ENCODE results near the gene TEN1.

DNA sequence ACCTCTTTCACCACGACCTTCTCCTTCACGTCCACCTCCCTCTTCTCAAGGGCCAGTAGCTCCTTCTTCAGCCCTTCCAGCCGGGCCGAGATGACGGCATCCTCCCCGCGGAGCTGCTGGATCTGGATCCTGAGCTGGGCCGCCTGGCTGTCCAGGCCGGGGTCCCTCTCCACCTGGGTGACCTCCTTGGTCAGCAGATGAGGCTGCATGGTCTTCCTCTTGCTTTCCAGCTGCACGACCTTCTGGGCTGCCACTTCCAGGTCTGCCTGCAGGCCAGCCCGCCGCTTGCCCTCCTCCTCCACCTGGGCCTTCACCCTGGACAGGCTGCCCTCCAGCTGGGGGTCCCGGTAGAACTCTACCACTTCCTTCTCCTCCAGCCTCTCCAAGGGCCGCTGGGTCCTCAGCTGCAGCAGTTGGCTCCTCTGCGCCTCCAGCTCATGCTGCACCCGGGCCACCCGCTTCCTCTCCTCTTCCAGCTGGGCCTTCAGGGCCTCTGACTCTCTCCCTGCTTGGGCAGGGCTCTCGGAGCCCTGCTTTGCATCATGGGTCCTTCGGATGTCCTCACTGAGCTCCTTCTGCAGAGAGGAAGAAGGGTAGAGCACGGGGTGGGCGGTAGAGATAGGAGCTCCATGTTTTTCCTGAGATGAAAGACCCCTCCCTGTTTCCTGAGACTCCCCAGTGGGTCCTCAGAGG lies 31.1 kb downstream of the TEN1 start:
- TF ChIP-seq, protein P1, sequence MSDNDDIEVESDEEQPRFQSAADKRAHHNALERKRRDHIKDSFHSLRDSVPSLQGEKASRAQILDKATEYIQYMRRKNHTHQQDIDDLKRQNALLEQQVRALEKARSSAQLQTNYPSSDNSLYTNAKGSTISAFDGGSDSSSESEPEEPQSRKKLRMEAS (CRISPR knock-in tag; IDR thresholded peaks at IDR 0.05) = no peak
- TF ChIP-seq, protein P2, sequence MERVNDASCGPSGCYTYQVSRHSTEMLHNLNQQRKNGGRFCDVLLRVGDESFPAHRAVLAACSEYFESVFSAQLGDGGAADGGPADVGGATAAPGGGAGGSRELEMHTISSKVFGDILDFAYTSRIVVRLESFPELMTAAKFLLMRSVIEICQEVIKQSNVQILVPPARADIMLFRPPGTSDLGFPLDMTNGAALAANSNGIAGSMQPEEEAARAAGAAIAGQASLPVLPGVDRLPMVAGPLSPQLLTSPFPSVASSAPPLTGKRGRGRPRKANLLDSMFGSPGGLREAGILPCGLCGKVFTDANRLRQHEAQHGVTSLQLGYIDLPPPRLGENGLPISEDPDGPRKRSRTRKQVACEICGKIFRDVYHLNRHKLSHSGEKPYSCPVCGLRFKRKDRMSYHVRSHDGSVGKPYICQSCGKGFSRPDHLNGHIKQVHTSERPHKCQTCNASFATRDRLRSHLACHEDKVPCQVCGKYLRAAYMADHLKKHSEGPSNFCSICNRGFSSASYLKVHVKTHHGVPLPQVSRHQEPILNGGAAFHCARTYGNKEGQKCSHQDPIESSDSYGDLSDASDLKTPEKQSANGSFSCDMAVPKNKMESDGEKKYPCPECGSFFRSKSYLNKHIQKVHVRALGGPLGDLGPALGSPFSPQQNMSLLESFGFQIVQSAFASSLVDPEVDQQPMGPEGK (CRISPR knock-in tag; IDR thresholded peaks at IDR 0.05; ENCODE audit: borderline replicate concordance) = no peak
- TF ChIP-seq TEAD2 (tag; IDR thresholded peaks at IDR 0.05) (no peak), EZH2 (IDR thresholded peaks at IDR 0.05; ENCODE audit: borderline replicate concordance, low read depth, low read length) (no peak), CHD2 (IDR thresholded peaks at IDR 0.05; ENCODE audit: low read depth, low read length) (no peak)
